T-helper 1 cell treated with Interleukin-12 subunit alpha and Interleukin-12 subunit beta and Interleukin-4 antibody, amounts not matched to agents 30 μg/mL and 1 μg/mL, for 36 hours (primary cell): ENCODE results near the gene PLOD1.
"Not testable (repeated sequence)": the region's sequence is repeated elsewhere in the genome, so short reads cannot be mapped to it uniquely, and the experiment has no call there.

Experiments used
- H3K27ac Mint-ChIP-seq: one replicate; pipeline ENCODE4 v1.8.0; 2021; ENCODE audit warnings: mild to moderate bottlenecking, mixed read lengths
- H3K27me3 Mint-ChIP-seq: one replicate; pipeline ENCODE4 v1.8.0; 2021; ENCODE audit warnings: low read depth, mixed read lengths
- H3K36me3 Mint-ChIP-seq: one replicate; pipeline ENCODE4 v1.8.0; 2021; ENCODE audit warnings: low read depth, mixed read lengths
- H3K4me1 Mint-ChIP-seq: one replicate; pipeline ENCODE4 v1.8.0; 2021; ENCODE audit warnings: low read depth, mixed read lengths
- H3K4me3 Mint-ChIP-seq: one replicate; pipeline ENCODE4 v1.8.0; 2021; ENCODE audit warnings: mild to moderate bottlenecking, moderate library complexity, mixed read lengths
- H3K9me3 Mint-ChIP-seq: one replicate; pipeline ENCODE4 v1.8.0; 2021; ENCODE audit warnings: mixed read lengths

PLOD1 gene

GRCh38 chr1:11989669-11990068 is 55.2 kb downstream of the PLOD1 start:
- H3K27ac Mint-ChIP-seq, result no peak overlapping the region
- no peaks in the 10 kb centered on the region for H3K27me3 Mint-ChIP-seq
- peaks cover 5% of the 10 kb centered on the region for H3K4me1 Mint-ChIP-seq
- H3K9me3 Mint-ChIP-seq, result no peaks in the 10 kb centered on the region
- H3K4me3 Mint-ChIP-seq, result no peak overlapping the region
- H3K36me3 Mint-ChIP-seq, result peaks cover 32% of the 10 kb centered on the region

GRCh38 chr1:11990303-11991032 is 56.0 kb downstream of the PLOD1 start:
- H3K4me1 Mint-ChIP-seq, result peaks cover 5% of the 10 kb centered on the region
- H3K9me3 Mint-ChIP-seq, result no peaks in the 10 kb centered on the region
- H3K27me3 Mint-ChIP-seq, result no peaks in the 10 kb centered on the region
- H3K36me3 Mint-ChIP-seq, result peaks cover 28% of the 10 kb centered on the region
- no peak overlapping the region for H3K4me3 Mint-ChIP-seq
- H3K27ac Mint-ChIP-seq, result no peak overlapping the region

GRCh38 chr1:11991969-11992676 is 57.6 kb downstream of the PLOD1 start:
- no peak overlapping the region for H3K27ac Mint-ChIP-seq
- no peak overlapping the region for H3K4me3 Mint-ChIP-seq
- H3K27me3 Mint-ChIP-seq, result no peaks in the 10 kb centered on the region
- peaks cover 2% of the 10 kb centered on the region for H3K4me1 Mint-ChIP-seq
- no peaks in the 10 kb centered on the region for H3K9me3 Mint-ChIP-seq
- peaks cover 31% of the 10 kb centered on the region for H3K36me3 Mint-ChIP-seq

- Mint-ChIP-seq H3K36me3 (peaks cover 34% of the 10 kb centered on the region), H3K9me3 (no peaks in the 10 kb centered on the region)
Measured at GRCh38 chr1:11997081-11997850, 62.7 kb downstream of the PLOD1 start.

GRCh38 chr1:11998636-11999035 is 64.1 kb downstream of the PLOD1 start:
- Mint-ChIP-seq H3K4me1 (peaks cover 5% of the 10 kb centered on the region), H3K9me3 (no peaks in the 10 kb centered on the region), H3K27ac (no peak overlapping the region), H3K4me3 (no peak overlapping the region), H3K36me3 (peaks cover 41% of the 10 kb centered on the region), H3K27me3 (no peaks in the 10 kb centered on the region)

More at GRCh38 chr1:11997081-11997850, 62.7 kb downstream of the PLOD1 start:
- Mint-ChIP-seq H3K4me1 (peaks cover 5% of the 10 kb centered on the region), H3K27me3 (no peaks in the 10 kb centered on the region), H3K4me3 (no peak overlapping the region), H3K27ac (no peak overlapping the region)

GRCh38 chr1:11999236-11999635 is 64.7 kb downstream of the PLOD1 start:
- H3K9me3 Mint-ChIP-seq, result no peaks in the 10 kb centered on the region
- no peak overlapping the region for H3K4me3 Mint-ChIP-seq
- no peak overlapping the region for H3K27ac Mint-ChIP-seq
- no peaks in the 10 kb centered on the region for H3K27me3 Mint-ChIP-seq
- H3K36me3 Mint-ChIP-seq, result peaks cover 45% of the 10 kb centered on the region
- H3K4me1 Mint-ChIP-seq, result peaks cover 5% of the 10 kb centered on the region

GRCh38 chr1:12001249-12001917 is 66.9 kb downstream of the PLOD1 start:
- peaks cover 8% of the 10 kb centered on the region for H3K4me1 Mint-ChIP-seq
- H3K36me3 Mint-ChIP-seq, result peaks cover 55% of the 10 kb centered on the region
- H3K27me3 Mint-ChIP-seq, result no peaks in the 10 kb centered on the region
- H3K9me3 Mint-ChIP-seq, result no peaks in the 10 kb centered on the region
- H3K27ac Mint-ChIP-seq, result peak overlapping the region; percentile 36
- H3K4me3 Mint-ChIP-seq, result no peak overlapping the region

GRCh38 chr1:12001996-12002493 is 67.5 kb downstream of the PLOD1 start:
- Mint-ChIP-seq H3K36me3 (peaks cover 54% of the 10 kb centered on the region), H3K27ac (no peak overlapping the region), H3K9me3 (no peaks in the 10 kb centered on the region), H3K27me3 (no peaks in the 10 kb centered on the region), H3K4me3 (no peak overlapping the region), H3K4me1 (peaks cover 8% of the 10 kb centered on the region)

GRCh38 chr1:12003762-12004161 is 69.2 kb downstream of the PLOD1 start:
- H3K4me3 Mint-ChIP-seq, result no peak overlapping the region
- peaks cover 57% of the 10 kb centered on the region for H3K36me3 Mint-ChIP-seq
- H3K27ac Mint-ChIP-seq, result no peak overlapping the region
- H3K27me3 Mint-ChIP-seq, result no peaks in the 10 kb centered on the region
- H3K4me1 Mint-ChIP-seq, result peaks cover 8% of the 10 kb centered on the region
- H3K9me3 Mint-ChIP-seq, result no peaks in the 10 kb centered on the region

GRCh38 chr1:12005488-12006166 is 71.1 kb downstream of the PLOD1 start:
- Mint-ChIP-seq H3K27ac (peak overlapping the region; percentile 41), H3K4me3 (no peak overlapping the region), H3K27me3 (no peaks in the 10 kb centered on the region), H3K4me1 (peaks cover 12% of the 10 kb centered on the region), H3K9me3 (no peaks in the 10 kb centered on the region), H3K36me3 (peaks cover 64% of the 10 kb centered on the region)

GRCh38 chr1:12006167-12006921 is 71.8 kb downstream of the PLOD1 start:
- H3K36me3 Mint-ChIP-seq, result peaks cover 65% of the 10 kb centered on the region
- H3K9me3 Mint-ChIP-seq, result no peaks in the 10 kb centered on the region
- no peak overlapping the region for H3K27ac Mint-ChIP-seq
- no peak overlapping the region for H3K4me3 Mint-ChIP-seq
- peaks cover 13% of the 10 kb centered on the region for H3K4me1 Mint-ChIP-seq
- H3K27me3 Mint-ChIP-seq, result no peaks in the 10 kb centered on the region

- Mint-ChIP-seq H3K4me1 (peaks cover 13% of the 10 kb centered on the region), H3K4me3 (no peak overlapping the region), H3K27me3 (no peaks in the 10 kb centered on the region), H3K27ac (no peak overlapping the region), H3K9me3 (no peaks in the 10 kb centered on the region), H3K36me3 (peaks cover 67% of the 10 kb centered on the region)
Measured at GRCh38 chr1:12007204-12007603, 72.7 kb downstream of the PLOD1 start.

GRCh38 chr1:12008355-12008754 is 73.8 kb downstream of the PLOD1 start:
- H3K27ac Mint-ChIP-seq, H3K9me3 Mint-ChIP-seq, H3K4me3 Mint-ChIP-seq, H3K27me3 Mint-ChIP-seq: not testable (repeated sequence)
- H3K36me3 Mint-ChIP-seq, result peaks cover 67% of the 10 kb centered on the region
- peaks cover 25% of the 10 kb centered on the region for H3K4me1 Mint-ChIP-seq
